Breast epithelium (tissue), 3 donors: Measurements from ENCODE around the gene ROCK2.

Source experiments
- CTCF ChIP-seq, 3 donors: fragments of 450-650 bp; IDR thresholded peaks; one replicate each; pipeline ENCODE4 v1.5.1; 2016 to 2017; ENCODE audit warnings: antibody characterized with exemption in 3 of 3, mild to moderate bottlenecking in 3 of 3, moderate library complexity in 3 of 3
- POLR2A ChIP-seq: fragments of 450-650 bp; IDR thresholded peaks from one replicate; pipeline ENCODE4 v1.6.1; 2016; ENCODE audit warnings: antibody characterized with exemption, mild to moderate bottlenecking, moderate library complexity

GRCh38 chr2:11154016-11154922, 190.2 kb downstream of the ROCK2 start:
- TF ChIP-seq CTCF (IDR thresholded peaks at IDR 0.05) (no peak), POLR2A (no peak)
